Stimulated activated CD4-positive, alpha-beta T cell treated with anti-CD3 and anti-CD28 coated beads, Interleukin-4, amount 100 ng/mL, for 1 hour (primary cell): Measurements from ENCODE around the gene CREBRF.
"Not testable (repeated sequence)": the region's sequence is repeated elsewhere in the genome, so short reads cannot be mapped to it uniquely, and the experiment has no call there.

Experiments
- DNase-seq: peaks from one replicate; pipeline ENCODE4 v3.0.0-alpha.2; 2020

Gene CREBRF

DNA sequence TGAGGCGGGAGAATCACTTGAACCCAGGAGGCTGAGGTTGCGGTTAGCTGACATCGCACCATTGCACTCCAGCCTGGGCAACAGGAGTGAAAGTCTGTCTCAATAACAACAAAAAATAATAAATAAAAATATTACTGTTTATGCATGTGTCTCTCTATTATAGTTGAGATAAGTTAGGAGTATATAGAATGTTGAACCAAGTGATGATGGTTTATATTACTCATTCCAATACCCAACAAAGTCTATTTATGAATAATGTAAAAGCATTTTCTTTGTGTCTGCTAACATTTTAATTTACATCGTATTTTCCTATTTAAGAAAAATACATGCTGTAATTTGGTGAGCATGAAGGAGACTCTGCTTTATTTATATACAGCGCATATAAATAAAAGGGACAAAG lies 35.8 kb downstream of the CREBRF start:
- DNase-seq, result no peak

- no peak for DNase-seq
Observed at GRCh38 chr5:173093606-173094005, 37.5 kb downstream of the CREBRF start.

GRCh38 chr5:173094012-173094661 lies 38.0 kb downstream of the CREBRF start:
- no peak for DNase-seq

DNA sequence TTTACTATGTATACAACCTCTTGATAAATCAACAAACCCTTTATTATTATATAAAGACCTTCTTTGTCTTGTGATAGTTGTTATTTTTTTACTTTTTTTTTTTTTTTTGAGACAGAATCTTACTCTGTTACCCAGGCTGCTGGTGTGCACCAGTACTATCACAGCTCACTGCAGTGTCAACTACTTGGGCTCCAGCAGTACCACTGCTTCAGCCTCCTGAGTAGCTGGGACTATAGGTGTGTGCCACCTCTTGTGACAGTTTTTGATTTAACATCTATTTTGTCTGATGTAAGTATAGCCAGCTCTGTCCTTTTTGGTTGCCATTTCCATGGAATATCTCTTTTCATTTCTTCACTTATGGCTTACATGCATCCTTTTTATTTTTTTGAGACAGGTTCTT lies 42.6 kb downstream of the CREBRF start:
- no peak for DNase-seq

DNA sequence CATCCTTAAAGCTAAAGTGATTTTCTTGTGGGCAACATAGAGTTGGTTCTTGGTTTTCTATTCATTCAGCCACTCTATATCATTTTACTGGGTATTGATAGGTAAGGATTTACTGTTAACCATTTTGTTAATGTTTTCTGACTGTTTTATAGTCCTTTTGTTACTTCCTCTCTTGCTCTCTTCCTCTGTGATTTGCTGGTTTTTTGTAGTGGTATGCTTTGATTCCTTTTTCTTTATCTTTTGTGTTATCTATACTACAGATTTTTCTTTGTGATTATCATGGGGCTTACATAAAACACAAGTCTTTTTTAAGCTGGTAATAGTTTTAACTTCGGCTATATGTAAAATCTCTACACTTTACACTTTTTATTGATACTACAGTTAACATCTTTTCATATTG lies 43.3 kb downstream of the CREBRF start:
- no peak for DNase-seq

DNA sequence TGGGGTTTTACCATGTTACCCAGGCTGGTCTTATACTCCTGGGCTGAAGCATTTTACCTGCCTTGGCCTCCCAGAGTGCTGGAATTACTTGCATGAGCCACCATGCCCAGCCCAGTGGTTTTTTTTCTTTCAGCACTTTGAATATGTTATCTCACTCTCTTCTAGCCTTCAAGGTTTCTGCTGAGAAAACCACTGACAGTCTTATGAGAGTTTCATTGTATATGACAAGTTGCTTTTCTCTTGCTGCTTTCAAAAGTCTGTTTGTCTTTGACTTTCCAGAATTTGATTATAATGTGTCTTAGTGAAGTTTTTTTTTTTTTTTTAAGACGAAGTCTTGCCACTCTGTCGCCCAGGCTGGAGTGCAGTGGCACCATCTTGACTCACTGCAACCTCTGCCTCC lies 45.1 kb downstream of the CREBRF start:
- no peak for DNase-seq

- DNase-seq, result no peak
Observed at GRCh38 chr5:173103411-173103810, 47.3 kb downstream of the CREBRF start.

DNA sequence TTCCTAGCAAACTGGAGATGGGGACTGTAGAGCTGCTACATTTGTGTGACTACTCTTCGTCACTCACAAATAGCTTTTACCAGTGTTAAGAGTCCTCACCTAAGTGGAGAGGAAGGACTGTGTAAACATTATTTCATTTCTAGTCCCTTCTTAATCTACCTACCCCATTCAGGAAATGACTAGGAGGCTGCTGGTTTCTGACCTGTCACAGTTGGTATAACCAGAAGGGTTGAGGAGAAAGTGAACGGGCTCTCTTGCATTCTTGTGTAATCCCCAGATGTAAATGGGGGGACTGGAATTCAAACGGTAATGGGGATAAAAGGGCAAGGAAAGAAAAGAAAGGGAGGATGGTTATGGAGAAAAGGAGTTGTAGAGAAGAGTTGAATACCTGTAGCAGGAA lies 52.8 kb downstream of the CREBRF start:
- DNase-seq, result no peak

- no peak for DNase-seq
Observed at GRCh38 chr5:173114536-173114935, 58.4 kb downstream of the CREBRF start.

- no peak for DNase-seq
Observed at GRCh38 chr5:173119719-173120118, 63.6 kb downstream of the CREBRF start.

DNA sequence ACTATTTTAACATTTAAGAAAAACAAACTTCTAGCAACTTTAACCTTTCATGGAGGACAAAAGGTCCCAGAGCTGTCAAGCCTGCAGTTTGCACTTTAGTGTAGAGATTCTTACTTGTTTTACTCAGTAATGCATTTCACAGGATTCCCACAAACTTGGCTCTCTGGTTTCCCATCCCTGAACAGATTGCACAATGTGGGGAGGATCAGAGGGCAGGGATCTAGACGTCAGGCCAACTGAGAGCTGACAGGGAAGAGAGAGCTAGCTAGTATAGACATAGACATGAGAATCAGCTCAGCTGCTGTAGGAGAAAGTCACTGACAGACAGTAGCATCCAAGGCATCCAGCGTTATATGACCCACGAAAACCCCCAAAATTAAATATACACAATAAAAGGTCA lies 67.3 kb downstream of the CREBRF start:
- DNase-seq, result no peak

GRCh38 chr5:173132166-173132565 lies 76.0 kb downstream of the CREBRF start:
- DNase-seq, result not testable (repeated sequence)

GRCh38 chr5:173138707-173139106 lies 82.6 kb downstream of the CREBRF start:
- DNase-seq, result no peak

GRCh38 chr5:173139631-173140030 lies 83.5 kb downstream of the CREBRF start:
- no peak for DNase-seq

- DNase-seq, result no peak
Observed at GRCh38 chr5:173140769-173141168, 84.6 kb downstream of the CREBRF start.

DNA sequence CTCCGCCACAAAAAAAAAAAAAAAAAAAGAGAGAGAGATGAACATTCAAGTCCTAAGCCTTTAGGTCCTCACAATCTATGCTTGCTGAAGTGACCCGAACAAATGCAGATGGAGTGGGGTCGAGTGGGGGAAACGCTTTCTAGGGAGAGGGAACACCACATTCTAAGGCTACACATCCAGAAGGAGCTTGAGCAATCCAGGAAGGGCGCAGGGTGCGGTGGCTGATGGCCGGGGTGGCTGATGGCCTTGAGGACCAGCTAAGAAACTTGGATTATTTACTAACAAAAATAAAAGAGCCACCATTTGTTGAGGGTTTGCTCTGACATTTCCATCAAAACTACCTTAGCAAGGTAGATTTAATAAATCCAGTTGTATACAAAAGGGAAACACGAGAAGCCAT lies 87.4 kb downstream of the CREBRF start:
- no peak for DNase-seq

DNA sequence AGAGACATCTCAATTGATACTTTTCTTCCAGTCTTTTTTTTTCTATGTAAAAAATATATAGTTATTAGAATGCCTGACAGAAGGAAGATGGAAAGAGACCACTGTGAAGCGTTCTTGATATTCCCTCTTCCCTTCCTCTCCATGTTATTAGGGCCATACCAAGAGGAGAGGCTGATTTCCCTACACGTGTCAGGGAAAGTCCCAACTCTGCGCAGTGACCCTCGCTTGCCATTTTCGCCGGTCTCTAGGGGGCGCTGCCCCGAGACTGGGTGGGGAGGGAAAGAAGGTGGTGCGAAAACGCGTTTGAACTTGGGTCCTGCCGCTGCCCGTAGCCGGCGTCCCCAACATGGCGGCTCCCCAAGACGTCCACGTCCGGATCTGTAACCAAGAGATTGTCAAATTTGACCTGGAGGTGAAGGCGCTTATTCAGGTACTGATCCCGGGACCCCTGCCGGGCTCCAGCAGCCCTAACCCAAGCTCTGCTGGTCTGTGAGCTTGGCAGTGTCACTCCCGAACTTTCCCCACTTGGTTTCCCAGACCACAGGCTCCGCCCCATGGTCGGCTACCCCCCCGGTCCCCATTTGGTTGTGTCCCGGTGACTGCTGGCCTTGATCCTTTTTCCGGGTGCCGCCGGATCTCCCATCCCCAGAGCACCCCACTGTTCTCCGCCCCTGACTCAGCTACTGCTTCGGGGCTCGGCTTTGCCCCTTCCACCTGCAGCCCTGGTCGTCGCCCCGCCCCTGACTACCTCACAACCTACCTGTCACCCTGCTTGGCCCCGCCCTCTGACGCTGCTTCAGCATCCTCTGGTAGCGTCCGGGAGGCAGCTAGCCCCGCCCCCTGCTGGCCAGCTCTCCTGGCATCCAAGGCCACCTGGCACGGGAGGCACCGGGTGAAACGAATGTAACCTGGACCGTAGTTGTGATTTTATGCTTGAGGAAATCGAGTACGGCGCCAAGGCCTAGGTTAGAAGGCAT lies 88.3 kb downstream of the CREBRF start, which contains the start of gene BNIP1:
Gene BNIP1 (plus strand): TSS at position 332 of the 977 bp plus-strand sequence. CDS start 15 bp downstream, at position 347.
- DNase-seq, result peak; percentile 99

DNA sequence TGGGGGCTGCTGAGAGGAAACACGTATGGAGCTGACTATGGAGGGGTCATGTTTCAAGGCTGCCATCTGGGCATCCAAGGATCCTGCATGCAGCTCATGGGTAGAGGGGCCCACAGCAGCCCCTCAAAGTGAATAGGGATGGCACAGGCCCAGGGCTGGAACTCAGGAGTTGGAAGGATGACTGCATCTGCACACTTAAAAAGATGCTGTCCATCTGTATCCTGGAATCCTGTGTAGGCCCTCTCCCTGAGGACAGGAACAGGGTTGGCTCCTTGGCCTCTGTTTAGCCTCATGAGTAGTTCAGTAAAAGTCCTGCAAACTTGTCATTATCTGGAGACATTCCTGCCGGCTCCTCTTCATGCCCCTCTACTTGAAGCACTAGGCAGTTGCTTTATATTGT lies 92.2 kb downstream of the CREBRF start:
- DNase-seq, result no peak

GRCh38 chr5:173152547-173152946 lies 96.4 kb downstream of the CREBRF start:
- no peak for DNase-seq

GRCh38 chr5:173153842-173154241 lies 97.7 kb downstream of the CREBRF start:
- no peak for DNase-seq

DNA sequence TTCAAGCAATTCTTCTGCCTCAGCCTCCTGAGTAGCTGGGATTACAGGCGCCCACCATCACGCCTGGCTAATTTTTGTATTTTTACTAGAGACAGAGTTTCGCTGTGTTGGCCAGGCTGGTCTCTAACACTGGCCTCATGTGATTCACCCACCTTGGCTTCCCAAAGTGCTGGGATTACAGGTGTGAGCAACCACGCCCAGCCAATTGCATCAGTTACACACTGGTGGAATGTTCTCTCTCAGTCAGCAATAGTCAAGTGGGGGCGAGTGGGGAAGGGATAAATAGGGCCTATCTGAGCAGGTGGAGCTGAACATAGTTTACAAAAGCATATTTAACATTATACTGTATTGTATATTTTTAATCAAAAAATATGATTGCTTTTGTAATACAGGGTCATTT lies 98.5 kb downstream of the CREBRF start:
- DNase-seq, result not testable (repeated sequence)

DNA sequence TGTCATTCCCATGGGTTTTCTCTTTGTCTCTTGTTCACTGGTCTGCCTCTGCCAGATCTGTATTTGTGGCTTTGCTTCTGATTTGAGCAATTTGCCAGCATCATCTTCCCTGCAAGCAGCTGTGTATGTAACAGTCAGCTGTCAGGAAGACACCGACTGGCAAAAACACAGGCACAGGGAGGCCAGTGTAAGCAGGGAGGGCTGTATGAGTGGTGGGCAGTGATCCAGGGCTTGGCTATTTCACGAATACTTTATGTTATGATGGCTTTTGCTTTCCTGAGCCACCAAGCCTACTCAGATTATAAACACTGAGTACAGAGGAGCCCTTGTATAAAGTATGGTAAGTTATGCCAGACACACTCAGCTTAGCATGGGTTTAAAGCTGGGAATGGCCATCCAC lies 99.8 kb downstream of the CREBRF start:
- no peak for DNase-seq

GRCh38 chr5:173158366-173158765 lies 102.2 kb downstream of the CREBRF start:
- DNase-seq, result no peak

DNA sequence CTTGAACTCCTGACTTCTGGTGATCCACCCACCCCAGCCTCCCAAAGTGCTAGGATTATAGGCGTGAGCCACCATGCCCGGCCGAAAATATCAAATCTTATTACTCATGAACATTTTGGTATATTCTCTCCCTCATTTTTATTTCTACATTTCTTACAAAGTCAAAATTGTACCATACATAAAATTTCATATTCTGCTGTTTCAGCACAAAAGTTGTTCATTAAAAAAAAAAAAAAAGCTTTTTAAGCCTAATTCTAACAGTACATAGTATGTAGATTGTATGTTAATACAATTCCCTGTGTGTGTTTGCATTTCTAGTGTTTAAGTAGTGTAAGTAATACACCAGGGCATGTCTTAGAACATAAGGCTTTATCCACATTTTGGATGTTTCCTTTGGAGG lies 103.1 kb downstream of the CREBRF start:
- no peak for DNase-seq
